GM10266 (cell line): ENCODE data around the gene HMGXB4.
A peak's percentile ranks its signal among the peaks of the same experiment; 100 is the strongest.

ENCODE experiments used
- DNase-seq: peaks from one replicate; pipeline ENCODE4 v3.0.0; 2012; ENCODE audit errors: extremely low spot score
- TF ChIP-seq, protein P1 (sequence below): IDR thresholded peaks from 2 replicates; pipeline ENCODE4 v1.5.1; 2012; ENCODE audit warnings: mild to moderate bottlenecking, low read depth; ENCODE audit not compliant: control insufficient read depth, insufficient read depth; ENCODE audit errors: missing control alignments

HMGXB4 gene

DNA sequence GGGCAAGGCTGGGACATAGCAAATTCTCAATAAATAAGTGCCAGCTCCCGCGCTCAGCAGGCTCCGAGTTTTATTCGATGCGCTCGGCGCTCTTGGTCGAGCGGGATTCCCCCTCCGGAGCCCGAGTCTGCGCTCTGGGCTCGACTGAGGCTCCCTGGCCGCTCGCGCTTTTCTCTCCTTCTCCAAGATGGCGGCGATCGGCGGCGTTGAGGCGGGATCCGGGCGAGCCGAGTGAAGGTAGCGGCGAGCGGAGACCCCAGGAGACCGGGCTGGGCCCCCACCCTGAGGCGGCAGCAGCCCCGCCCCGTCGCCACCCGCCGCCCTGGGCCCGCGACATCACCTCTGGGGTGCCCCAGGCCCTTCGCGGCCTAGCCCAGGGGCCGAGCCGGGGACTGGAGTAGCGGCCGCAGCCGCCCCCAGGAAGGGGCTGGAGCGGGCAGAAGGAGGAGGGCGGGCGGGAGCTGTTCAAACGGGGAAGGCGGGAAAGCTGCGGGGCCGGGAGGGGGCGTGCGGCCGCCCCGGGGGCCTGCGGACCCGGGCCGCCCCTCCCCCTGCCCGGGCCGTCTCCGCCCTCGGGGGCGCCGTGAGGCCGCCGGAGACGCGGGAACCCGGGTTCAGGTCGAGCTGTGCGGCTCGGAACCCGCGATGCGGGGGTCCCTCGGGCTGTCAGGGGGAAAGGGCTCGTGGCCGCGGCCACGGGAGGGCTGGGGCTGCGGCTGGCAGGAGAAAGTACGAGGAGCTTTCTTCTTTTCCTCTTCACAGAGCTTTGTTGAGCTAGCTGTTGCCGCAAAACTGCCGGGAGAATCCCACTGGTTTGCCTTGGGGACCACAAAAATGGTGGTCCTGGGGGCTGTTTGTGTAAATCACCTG, at the start of gene HMGXB4:
Gene HMGXB4, plus strand, starts transcription at position 173 of the 870 bp plus-strand sequence. CDS start 4,898 bp downstream, outside the sequence.
- DNase-seq, result peak; percentile 94
- TF ChIP-seq, protein P1, sequence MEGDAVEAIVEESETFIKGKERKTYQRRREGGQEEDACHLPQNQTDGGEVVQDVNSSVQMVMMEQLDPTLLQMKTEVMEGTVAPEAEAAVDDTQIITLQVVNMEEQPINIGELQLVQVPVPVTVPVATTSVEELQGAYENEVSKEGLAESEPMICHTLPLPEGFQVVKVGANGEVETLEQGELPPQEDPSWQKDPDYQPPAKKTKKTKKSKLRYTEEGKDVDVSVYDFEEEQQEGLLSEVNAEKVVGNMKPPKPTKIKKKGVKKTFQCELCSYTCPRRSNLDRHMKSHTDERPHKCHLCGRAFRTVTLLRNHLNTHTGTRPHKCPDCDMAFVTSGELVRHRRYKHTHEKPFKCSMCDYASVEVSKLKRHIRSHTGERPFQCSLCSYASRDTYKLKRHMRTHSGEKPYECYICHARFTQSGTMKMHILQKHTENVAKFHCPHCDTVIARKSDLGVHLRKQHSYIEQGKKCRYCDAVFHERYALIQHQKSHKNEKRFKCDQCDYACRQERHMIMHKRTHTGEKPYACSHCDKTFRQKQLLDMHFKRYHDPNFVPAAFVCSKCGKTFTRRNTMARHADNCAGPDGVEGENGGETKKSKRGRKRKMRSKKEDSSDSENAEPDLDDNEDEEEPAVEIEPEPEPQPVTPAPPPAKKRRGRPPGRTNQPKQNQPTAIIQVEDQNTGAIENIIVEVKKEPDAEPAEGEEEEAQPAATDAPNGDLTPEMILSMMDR, result peak; percentile 24

GRCh38 chr22:35208003-35208402, 49.3 kb upstream of the HMGXB4 start:
- TF ChIP-seq, protein P1, result no peak
- no peak for DNase-seq

- TF ChIP-seq, protein P1, result no peak
- DNase-seq, result no peak
Measured at GRCh38 chr22:35209203-35209602, 48.1 kb upstream of the HMGXB4 start.

DNA sequence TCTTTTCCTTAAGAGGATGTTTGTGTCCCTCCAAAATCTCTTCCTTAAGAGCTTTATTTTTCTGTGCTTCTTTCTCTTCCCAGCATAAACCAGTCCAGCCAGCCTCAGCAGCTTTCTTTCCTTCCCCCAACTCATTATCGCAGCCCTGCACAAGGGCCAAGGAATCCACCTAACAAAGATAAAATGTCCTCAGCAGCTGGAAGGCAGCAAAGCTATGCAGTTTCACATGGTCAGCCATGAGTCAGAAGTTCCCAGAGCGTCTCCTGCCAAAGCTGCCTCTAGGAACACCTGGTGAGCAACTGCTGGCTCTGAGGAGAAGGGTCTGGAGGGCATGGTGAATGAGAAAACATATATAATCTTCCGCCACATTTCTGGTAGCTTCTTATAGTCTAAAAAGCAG, 45.3 kb upstream of the HMGXB4 start:
- no peak for DNase-seq
- TF ChIP-seq, protein P1, result no peak

GRCh38 chr22:35212996-35213395, 44.3 kb upstream of the HMGXB4 start:
- no peak for DNase-seq
- TF ChIP-seq, protein P1, result no peak

DNA sequence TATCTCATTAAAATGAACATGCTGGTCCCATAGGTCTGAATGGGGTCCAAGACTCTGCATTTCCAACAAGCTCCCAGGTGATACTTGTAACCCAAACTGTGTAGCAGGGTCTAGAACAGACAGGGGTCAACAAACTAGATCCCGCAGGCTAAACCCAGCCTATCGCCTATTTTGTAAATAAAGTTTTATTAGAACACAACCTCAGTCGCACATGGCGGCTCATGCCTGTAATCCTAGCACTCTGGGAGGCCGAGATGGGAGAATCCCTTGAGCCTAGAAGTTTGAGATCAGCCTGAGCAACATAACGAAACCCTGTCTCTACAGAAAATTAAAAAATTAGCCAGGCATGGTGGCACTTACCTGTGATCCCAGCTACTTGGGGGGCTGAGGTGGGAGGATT, 42.3 kb upstream of the HMGXB4 start:
- no peak for DNase-seq
- TF ChIP-seq, protein P1, result no peak

DNA sequence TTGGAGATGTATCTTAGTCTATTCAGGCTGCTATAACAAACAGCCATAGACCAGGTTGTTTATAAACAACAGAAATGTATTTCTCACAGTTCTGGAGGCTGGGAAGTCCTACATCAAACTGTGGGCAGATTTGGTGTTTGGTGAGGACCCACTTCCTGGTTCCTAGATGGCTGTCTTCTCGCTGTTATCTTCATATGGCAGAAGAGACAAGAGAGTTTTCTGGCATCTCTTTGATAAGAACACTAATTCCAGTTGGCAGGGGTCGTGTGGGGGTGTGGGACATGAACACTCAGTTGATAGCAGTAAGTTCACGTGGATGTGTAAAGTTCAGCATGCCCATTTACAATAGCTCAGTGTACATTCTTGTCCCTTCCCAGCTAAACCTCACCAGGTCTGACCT, 41.3 kb upstream of the HMGXB4 start:
- TF ChIP-seq, protein P1, result no peak
- no peak for DNase-seq
